ENCODE results near the gene GAREM1.
A peak's percentile ranks its signal among the peaks of the same experiment; 100 is the strongest.

Gene GAREM1

DNA sequence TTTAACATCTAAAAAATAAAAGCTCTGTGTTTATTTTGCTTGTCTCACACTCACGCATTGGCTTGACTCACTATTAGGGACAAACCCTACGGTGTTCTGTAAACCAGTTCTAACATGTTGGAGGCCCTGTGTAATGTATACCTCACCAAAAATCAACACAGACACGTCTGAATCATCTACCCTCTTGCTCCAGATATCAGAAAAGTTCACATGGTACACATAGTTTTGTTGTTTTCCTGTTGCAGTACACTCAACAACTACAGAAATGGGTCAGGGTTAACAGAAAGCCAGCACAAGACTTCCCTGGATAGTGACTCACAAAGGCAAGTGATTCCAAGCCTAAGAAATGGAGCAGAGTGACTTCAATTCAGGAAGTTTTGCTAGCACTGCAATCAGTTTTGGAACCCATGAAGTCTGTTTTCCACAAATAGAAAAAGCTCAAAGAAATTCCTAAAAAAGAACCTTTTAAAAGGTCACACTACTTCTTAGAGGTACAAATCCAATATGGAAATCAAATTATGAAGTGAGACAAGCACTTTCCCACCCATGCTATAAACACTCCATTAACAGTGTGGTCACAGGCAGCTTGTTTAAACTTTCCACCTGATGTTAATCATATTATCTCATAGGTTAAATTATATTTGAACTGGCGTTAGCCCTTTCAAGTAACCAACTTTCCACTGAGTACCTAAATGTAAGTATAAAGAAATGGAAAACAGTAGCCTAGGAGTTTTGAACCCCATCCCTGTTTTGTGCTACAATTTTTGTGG is 87.4 kb downstream of the GAREM1 start:
- ATAC-seq (ENCODE audit: insufficient read depth, low read depth) (no peak), DNase-seq (no peak)
- Histone ChIP-seq H3K9ac (ENCODE audit: low read depth, low read length) (no peak overlapping the region), H3K36me3 (ENCODE audit: insufficient read depth, low read length) (no peaks in the 10 kb centered on the region), H3K4me1 (ENCODE audit: insufficient read depth, low read length) (no peaks in the 10 kb centered on the region), H2AFZ (ENCODE audit: low read depth, low read length) (no peak overlapping the region), H3K4me3 (ENCODE audit: low read depth in 1 of 2, low read length in 2 of 2) (no peak overlapping the region), H3K79me2 (ENCODE audit: insufficient read depth, low read length) (no peaks in the 10 kb centered on the region), H3K9me3 (ENCODE audit: insufficient read depth, low read length, severe bottlenecking) (no peaks in the 10 kb centered on the region), H4K20me1 (ENCODE audit: insufficient read depth, low read length) (no peaks in the 10 kb centered on the region), H3K4me2 (ENCODE audit: insufficient read depth, low read length) (no peak overlapping the region), H3K27me3 (ENCODE audit: insufficient read depth, low read length, poor library complexity) (peaks cover 20% of the 10 kb centered on the region), H3K27ac (ENCODE audit: low read length) (no peak overlapping the region)
- TF ChIP-seq, protein P1, sequence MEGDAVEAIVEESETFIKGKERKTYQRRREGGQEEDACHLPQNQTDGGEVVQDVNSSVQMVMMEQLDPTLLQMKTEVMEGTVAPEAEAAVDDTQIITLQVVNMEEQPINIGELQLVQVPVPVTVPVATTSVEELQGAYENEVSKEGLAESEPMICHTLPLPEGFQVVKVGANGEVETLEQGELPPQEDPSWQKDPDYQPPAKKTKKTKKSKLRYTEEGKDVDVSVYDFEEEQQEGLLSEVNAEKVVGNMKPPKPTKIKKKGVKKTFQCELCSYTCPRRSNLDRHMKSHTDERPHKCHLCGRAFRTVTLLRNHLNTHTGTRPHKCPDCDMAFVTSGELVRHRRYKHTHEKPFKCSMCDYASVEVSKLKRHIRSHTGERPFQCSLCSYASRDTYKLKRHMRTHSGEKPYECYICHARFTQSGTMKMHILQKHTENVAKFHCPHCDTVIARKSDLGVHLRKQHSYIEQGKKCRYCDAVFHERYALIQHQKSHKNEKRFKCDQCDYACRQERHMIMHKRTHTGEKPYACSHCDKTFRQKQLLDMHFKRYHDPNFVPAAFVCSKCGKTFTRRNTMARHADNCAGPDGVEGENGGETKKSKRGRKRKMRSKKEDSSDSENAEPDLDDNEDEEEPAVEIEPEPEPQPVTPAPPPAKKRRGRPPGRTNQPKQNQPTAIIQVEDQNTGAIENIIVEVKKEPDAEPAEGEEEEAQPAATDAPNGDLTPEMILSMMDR (IDR thresholded peaks at IDR 0.05; ENCODE audit: borderline replicate concordance, extremely low read depth, low read length, poor library complexity, severe bottlenecking): no peak
- no peak for TF ChIP-seq EZH2 (IDR thresholded peaks at IDR 0.05; ENCODE audit: borderline replicate concordance, low read depth, low read length, severe bottlenecking)

DNA sequence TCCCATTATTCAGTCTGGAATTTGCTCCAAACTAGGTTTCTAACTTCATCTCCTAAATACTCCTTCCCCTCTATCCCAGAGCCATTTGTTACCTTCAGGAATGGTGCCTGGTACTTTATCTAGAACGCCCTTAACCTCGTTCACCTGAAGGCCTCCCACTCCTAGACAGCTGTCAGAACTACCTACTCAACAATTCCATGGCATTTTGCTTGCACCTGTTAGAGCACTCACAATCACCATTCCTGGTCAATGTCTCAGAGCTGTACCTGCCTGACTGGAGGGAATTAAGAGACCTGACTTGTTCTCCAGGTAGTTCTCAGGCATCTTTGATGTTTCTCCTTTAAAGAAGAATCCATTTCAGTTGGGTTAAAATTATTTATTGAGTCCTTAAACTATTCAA is 88.9 kb downstream of the GAREM1 start:
- Histone ChIP-seq H3K4me1 (ENCODE audit: insufficient read depth, low read length) (no peaks in the 10 kb centered on the region), H4K20me1 (ENCODE audit: insufficient read depth, low read length) (no peaks in the 10 kb centered on the region), H3K36me3 (ENCODE audit: insufficient read depth, low read length) (no peaks in the 10 kb centered on the region), H3K4me3 (ENCODE audit: low read depth in 1 of 2, low read length in 2 of 2) (no peak overlapping the region), H2AFZ (ENCODE audit: low read depth, low read length) (no peak overlapping the region), H3K79me2 (ENCODE audit: insufficient read depth, low read length) (no peaks in the 10 kb centered on the region), H3K9ac (ENCODE audit: low read depth, low read length) (no peak overlapping the region), H3K27me3 (ENCODE audit: insufficient read depth, low read length, poor library complexity) (peaks cover 20% of the 10 kb centered on the region), H3K27ac (ENCODE audit: low read length) (no peak overlapping the region), H3K9me3 (ENCODE audit: insufficient read depth, low read length, severe bottlenecking) (no peaks in the 10 kb centered on the region), H3K4me2 (ENCODE audit: insufficient read depth, low read length) (no peak overlapping the region)
- ATAC-seq (ENCODE audit: insufficient read depth, low read depth): no peak
- DNase-seq: no peak
- TF ChIP-seq, protein P1 (IDR thresholded peaks at IDR 0.05; ENCODE audit: borderline replicate concordance, extremely low read depth, low read length, poor library complexity, severe bottlenecking): no peak
- TF ChIP-seq EZH2 (IDR thresholded peaks at IDR 0.05; ENCODE audit: borderline replicate concordance, low read depth, low read length, severe bottlenecking): no peak

DNA sequence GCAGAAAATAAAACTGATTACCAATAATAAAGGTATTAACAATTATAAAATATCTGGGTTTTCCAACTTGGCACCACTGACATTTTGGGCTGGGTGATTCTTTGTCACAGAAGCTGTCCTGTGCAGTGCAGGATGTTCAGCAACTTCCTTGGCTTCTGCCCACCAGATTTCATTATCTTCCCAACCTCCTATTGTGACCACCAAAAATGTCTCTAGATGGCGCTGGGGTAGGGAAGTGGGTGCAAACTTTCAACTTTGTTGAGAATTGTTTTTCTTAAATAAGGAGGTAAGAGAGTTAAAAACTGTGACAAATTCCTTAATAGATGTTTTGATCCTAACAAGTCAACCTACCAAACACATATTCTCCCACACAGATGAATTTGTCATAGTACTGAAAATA is 90.1 kb downstream of the GAREM1 start:
- Histone ChIP-seq H4K20me1 (ENCODE audit: insufficient read depth, low read length) (no peaks in the 10 kb centered on the region), H3K36me3 (ENCODE audit: insufficient read depth, low read length) (no peaks in the 10 kb centered on the region), H3K9me3 (ENCODE audit: insufficient read depth, low read length, severe bottlenecking) (no peaks in the 10 kb centered on the region), H3K9ac (ENCODE audit: low read depth, low read length) (no peak overlapping the region), H2AFZ (ENCODE audit: low read depth, low read length) (no peak overlapping the region), H3K79me2 (ENCODE audit: insufficient read depth, low read length) (no peaks in the 10 kb centered on the region), H3K27me3 (ENCODE audit: insufficient read depth, low read length, poor library complexity) (peaks cover 16% of the 10 kb centered on the region), H3K4me1 (ENCODE audit: insufficient read depth, low read length) (no peaks in the 10 kb centered on the region), H3K4me3 (ENCODE audit: low read depth in 1 of 2, low read length in 2 of 2) (no peak overlapping the region), H3K27ac (ENCODE audit: low read length) (no peak overlapping the region), H3K4me2 (ENCODE audit: insufficient read depth, low read length) (no peak overlapping the region)
- ATAC-seq (ENCODE audit: insufficient read depth, low read depth): no peak
- TF ChIP-seq EZH2 (IDR thresholded peaks at IDR 0.05; ENCODE audit: borderline replicate concordance, low read depth, low read length, severe bottlenecking): no peak
- TF ChIP-seq, protein P1 (IDR thresholded peaks at IDR 0.05; ENCODE audit: borderline replicate concordance, extremely low read depth, low read length, poor library complexity, severe bottlenecking): peak; percentile 24
- no peak for DNase-seq

Data from DND-41 (cell line).